HG03521 (cell line): ENCODE results near the gene NLRP12.
"Not testable (repeated sequence)": the region's sequence is repeated elsewhere in the genome, so short reads cannot be mapped to it uniquely, and the experiment has no call there.

Source experiments
- ATAC-seq: cut with Tn5 transposase; IDR thresholded peaks from one replicate; pipeline ENCODE4 v1.9.1; 2021; ENCODE audit warnings: mild to moderate bottlenecking, moderate library complexity; ENCODE audit not compliant: unreplicated experiment

Gene NLRP12

GRCh38 chr19:53840241-53840640 is 16.1 kb upstream of the NLRP12 start:
- ATAC-seq, result not testable (repeated sequence)

- ATAC-seq, result not testable (repeated sequence)
These were observed 14.3 kb upstream of the NLRP12 start for GRCh38 chr19:53838446-53838845.

GRCh38 chr19:53832861-53833260 is 8.7 kb upstream of the NLRP12 start:
- ATAC-seq, result not testable (repeated sequence)

GRCh38 chr19:53828531-53828930 is 4.4 kb upstream of the NLRP12 start:
- ATAC-seq, result no peak

- ATAC-seq, result no peak
These were observed 2.8 kb upstream of the NLRP12 start for GRCh38 chr19:53826876-53827275.

- no peak for ATAC-seq
These were observed 564 bp downstream of the NLRP12 start for GRCh38 chr19:53823380-53824120.

GRCh38 chr19:53819861-53820260 is 4.3 kb downstream of the NLRP12 start:
- ATAC-seq, result no peak

GRCh38 chr19:53818756-53819155 is 5.4 kb downstream of the NLRP12 start:
- ATAC-seq, result no peak

- no peak for ATAC-seq
These were observed 10.1 kb downstream of the NLRP12 start for GRCh38 chr19:53813996-53814395.

- no peak for ATAC-seq
These were observed 11.8 kb downstream of the NLRP12 start for GRCh38 chr19:53812335-53812734.

GRCh38 chr19:53810891-53811290 is 13.2 kb downstream of the NLRP12 start:
- no peak for ATAC-seq

- no peak for ATAC-seq
These were observed 13.9 kb downstream of the NLRP12 start for GRCh38 chr19:53810187-53810546.

GRCh38 chr19:53809518-53810186 is 14.5 kb downstream of the NLRP12 start:
- no peak for ATAC-seq

GRCh38 chr19:53808710-53809125 is 15.4 kb downstream of the NLRP12 start:
- ATAC-seq, result no peak

GRCh38 chr19:53801257-53801656 is 22.9 kb downstream of the NLRP12 start:
- no peak for ATAC-seq

GRCh38 chr19:53795019-53795418 is 29.1 kb downstream of the NLRP12 start:
- ATAC-seq, result no peak

- peak; percentile 64 for ATAC-seq
These were observed 31.2 kb downstream of the NLRP12 start for GRCh38 chr19:53792721-53793433.

- no peak for ATAC-seq
These were observed 34.1 kb downstream of the NLRP12 start for GRCh38 chr19:53789708-53790678.

GRCh38 chr19:53787266-53787665 is 36.8 kb downstream of the NLRP12 start:
- no peak for ATAC-seq

- ATAC-seq, result no peak
These were observed 37.4 kb downstream of the NLRP12 start for GRCh38 chr19:53786744-53787143.
